Measurements from ENCODE around the gene NAB2. TPM values are rescaled to one million over a fixed set of nuclear protein-coding genes. Genes with fewer than 3 reads are reported as not detected.

The NAB2 gene
- total and polyA plus RNA-seq, 9 of the 15 experiments (the other 6 are each of a cell fraction or from before 2014, with no cell fraction given) = 0.45 to 40.9 (median 20.4) TPM

- TF ChIP-seq REST (IDR thresholded peaks at IDR 0.05; ENCODE audit: borderline replicate concordance) (no peak), REST (CRISPR knock-in tag; IDR thresholded peaks at IDR 0.05; ENCODE audit: low read depth) (no peak), NCOA1 (IDR thresholded peaks at IDR 0.05; ENCODE audit: low read depth) (no peak), PYGO2 (tag; IDR thresholded peaks at IDR 0.05) (no peak), ZNF696 (CRISPR knock-in tag; conservative IDR thresholded peaks at IDR 0.05) (no peak), GTF2A2 (tag; IDR thresholded peaks at IDR 0.05) (no peak), ZBTB34 (CRISPR knock-in tag; IDR thresholded peaks at IDR 0.05) (no peak), EP400 (IDR thresholded peaks at IDR 0.05) (peak; percentile 52; the same call in 1 of the 2 replicates), ZC3H8 (IDR thresholded peaks at IDR 0.05) (no peak), U2AF2 (optimal IDR thresholded peaks at IDR 0.05; ENCODE audit: low read depth, low read length) (no peak), E2F1 (CRISPR knock-in tag; IDR thresholded peaks at IDR 0.05) (no peak), ATF4 (CRISPR knock-in tag; IDR thresholded peaks at IDR 0.05) (0 out of 2 replicates have a peak, but pooled peaks have one; percentile 11), ZNF445 (CRISPR knock-in tag; IDR thresholded peaks at IDR 0.05; ENCODE audit: low read depth) (no peak), POLR2A (conservative IDR thresholded peaks at IDR 0.05) (peak; percentile 74), KDM5B (IDR thresholded peaks at IDR 0.05; ENCODE audit: insufficient replicate concordance, low read depth, low read length) (peak; percentile 36), YY1 (IDR thresholded peaks at IDR 0.05; ENCODE audit: borderline replicate concordance in 1 of 3, control insufficient read depth in 1 of 3, extremely low read depth in 1 of 3, insufficient read depth in 3 of 3, insufficient read length in 1 of 3, insufficient replicate concordance in 2 of 3, low read depth in 1 of 3, low read length in 2 of 3) (peak in 1 of 3 experiments; percentile 61), NFXL1 (CRISPR knock-in tag; IDR thresholded peaks at IDR 0.05) (no peak)
Measured at GRCh38 chr12:57087010-57087690, 1.8 kb upstream of the NAB2 start (continued).

Measured in K562 (cell line).